GM18873 (cell line): Measurements from ENCODE around the gene DNTTIP2.
"Not testable (repeated sequence)": the region's sequence is repeated elsewhere in the genome, so short reads cannot be mapped to it uniquely, and the experiment has no call there.

ENCODE experiments used
- ATAC-seq: cut with Tn5 transposase; IDR thresholded peaks from one replicate; pipeline ENCODE4 v1.9.1; 2021; ENCODE audit warnings: mild to moderate bottlenecking, moderate library complexity, moderate number of reproducible peaks; ENCODE audit not compliant: unreplicated experiment, low FRiP score

DNTTIP2 gene

DNA sequence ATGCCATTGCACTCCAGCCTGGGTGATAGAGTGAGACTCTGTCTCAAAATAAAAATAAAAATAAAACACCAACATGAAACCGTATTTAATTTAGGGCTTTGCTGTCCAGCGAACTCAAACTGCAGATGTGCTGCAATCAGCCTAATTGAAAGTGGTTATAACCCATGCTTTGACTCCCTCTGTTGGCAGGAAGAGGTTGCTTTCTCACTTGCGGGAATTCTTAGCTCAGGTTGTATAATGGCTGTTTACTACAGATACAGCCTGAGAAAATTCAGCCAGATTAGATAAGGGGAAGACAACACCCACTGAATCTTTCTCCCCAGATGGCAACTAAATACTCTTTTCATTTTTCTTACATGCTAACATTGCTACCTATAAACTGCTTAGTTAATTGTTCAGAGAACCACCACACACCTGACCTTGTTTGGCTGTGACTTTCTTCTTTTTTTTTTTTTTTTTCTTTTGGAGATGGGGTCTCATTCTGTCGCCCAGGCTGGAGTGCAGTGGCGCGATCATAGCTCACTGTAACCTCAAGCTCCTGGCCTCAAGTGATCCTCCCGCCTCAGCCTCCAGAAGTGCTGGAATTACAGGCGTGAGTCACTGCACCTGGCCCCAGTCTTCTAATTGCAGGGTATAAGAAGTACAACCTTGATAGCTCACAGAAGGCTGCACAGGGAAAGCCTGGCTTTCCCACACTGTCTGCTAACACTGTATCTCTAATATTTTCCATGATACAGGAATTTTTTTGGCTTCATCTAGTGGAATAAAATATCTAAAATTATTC lies 34.6 kb downstream of the DNTTIP2 start:
- no peak for ATAC-seq

DNA sequence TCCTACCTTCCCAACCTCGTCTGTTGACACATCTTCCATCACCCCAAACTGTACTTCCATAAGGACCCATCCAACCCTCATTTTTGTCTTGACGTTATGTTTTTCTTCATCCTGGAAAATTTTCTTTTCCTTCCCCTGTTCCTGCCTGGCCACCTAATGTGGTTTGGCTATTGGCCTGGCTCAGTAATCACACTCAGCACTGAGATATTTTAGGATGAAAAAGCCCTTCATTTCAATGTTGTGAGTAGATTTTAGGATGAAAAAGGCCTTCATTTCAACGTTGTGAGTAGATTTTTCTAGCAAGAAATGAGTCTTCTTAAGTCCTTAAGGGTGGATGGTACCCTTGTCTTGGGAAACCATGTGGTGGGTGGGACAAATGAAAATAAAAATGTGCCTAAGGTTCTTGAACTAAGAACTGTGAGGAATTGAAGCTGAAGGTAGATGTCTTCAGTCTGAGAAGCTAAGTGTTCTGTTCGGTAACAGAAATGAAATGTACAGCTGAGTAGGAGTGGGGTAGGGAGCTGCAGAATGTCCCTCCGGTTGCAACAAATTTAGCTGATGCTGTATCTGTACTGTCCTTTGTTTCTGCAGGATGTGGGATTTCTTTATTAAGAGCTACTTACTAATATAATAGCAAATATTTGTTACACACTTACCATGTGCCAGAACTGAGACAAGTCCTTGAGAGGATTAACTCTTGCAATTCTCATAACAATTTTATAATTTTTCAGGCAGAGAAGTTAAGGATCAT lies 36.1 kb downstream of the DNTTIP2 start:
- no peak for ATAC-seq

DNA sequence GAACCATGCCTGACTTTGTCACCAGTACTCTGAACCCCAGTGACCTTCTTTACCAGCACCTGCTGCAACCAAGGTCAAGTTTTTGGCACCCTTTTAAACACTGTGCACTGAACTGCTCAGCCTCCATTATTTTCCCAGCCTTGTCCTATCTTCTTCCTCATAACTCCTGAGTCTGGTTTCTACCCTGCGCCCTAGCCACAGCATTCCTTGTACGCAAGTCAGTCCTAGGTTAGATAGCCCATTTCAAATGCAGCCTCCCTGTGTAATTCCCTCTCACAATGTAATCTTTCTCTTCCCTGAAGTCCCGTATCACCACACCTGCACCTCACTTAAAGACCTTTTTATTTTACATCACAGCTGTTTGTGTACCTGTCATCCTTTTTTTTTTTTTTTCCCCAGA lies 37.2 kb downstream of the DNTTIP2 start:
- no peak for ATAC-seq

DNA sequence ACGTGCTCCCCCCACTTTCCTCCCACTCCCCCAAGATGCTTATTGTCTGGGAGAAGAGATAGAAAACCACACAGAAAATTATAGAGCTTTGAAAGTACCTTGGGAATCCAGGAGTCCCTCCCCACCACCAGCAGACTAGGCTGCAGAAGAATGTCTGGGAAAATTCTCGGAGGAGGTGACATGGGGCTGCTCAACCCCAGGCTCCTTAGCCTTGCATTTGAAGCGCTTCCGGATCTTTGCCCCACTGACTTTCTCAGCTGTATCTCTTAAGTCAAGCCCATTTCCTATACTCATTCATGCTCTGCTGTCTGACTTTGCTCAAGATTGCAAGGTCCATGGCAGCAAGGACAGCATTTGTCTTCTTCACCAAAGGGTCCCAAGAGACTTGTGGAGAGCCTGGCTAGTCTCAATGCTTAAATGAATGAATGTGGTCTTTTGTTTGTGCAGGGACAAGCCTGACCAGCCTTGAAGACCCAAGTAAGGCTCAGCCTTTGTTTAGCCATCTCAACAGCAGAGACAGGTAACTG lies 38.0 kb downstream of the DNTTIP2 start:
- no peak for ATAC-seq

DNA sequence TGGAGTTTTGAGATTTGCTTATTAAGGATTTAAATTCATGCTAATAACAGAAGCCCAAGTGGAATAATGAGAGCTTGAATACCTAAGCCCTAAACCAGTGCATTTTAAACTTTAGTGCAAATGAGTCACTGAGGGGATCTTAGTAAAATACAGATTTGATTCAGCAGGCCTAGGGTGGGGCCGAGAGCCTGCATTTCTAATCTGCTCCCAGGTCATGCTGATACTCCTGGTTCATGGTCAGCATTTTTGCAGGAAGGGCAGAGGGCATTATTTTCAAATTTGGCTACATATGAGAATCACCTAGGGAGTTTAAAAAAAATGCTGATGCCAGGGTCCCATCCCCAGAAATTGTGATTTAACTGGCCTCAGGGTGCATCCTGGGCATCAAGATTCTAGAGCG lies 39.3 kb downstream of the DNTTIP2 start:
- ATAC-seq: no peak

DNA sequence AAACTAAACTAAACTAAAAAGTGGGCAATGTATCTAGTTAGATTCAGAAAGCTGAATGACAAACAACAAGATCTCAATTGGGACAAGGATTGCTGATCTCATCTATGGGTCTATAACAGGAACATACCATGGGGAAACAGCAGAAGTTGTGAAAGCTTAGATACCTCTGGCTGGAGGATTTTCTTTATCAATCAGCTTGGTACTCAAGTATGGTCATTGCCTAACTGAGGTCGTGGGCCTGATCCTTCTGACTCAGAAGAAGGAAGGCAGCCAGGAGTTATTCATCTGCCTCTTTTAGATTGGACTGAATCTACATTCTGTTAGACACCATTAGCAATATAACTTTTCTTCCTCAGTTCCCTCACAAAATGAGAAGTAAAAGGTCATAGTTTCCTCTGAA lies 39.7 kb downstream of the DNTTIP2 start:
- no peak for ATAC-seq

DNA sequence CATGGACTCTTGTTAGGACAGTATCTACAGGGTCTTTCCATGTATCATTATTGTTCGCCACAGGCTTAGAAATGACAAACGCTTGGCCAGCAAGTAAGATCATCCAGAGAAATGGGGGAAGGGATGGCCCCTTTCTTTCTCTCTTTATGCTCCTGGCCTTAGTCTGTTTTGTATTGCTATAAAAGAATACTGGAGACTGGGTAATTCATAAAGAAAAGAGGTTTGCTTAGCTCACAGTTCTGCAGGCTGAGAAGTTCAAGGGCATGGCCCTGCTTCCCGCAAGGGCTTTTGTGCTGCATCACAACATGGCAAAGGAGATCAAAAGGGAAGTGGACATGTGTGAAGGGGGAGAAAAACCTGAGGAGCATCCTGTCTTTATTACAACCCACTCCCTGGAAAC lies 41.0 kb downstream of the DNTTIP2 start:
- ATAC-seq: no peak

DNA sequence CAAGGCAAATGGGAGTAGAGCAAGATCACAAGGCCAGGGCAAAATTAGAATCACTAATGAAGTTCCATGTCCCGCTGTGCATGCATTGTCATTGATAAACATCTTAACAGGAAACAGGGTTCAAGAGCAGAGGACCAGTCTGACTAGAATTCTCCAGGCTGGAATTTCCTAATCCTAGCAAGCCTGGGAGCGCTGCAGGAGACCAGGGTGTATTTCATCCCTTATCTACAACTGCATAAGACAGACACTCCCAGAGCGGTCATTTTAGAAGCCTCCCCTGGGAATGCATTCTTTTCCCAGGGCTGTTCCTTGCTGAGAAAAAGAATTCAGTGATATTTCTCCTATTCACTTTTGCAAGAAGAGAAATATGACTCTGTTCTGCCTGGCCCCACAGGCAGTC lies 45.7 kb downstream of the DNTTIP2 start:
- not testable (repeated sequence) for ATAC-seq

DNA sequence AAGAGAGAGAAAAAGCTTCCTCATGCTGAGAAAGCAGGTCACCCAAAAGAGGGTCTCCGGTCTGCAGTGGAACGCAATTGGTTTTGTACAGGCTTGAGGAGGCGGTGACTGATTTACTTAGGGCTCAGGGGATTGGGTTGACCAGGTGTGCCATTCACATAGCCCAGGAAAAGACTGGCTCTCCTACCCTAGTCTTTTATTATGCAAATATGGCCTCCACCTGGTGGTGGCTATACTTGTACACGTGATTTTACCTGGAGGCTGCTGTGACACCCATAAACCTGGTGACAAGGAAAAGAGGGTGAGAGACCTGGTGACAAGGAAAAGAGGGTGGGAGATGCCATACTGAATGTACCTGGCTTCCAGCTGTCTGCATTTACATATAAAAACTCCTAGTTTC lies 49.9 kb downstream of the DNTTIP2 start:
- ATAC-seq: no peak

DNA sequence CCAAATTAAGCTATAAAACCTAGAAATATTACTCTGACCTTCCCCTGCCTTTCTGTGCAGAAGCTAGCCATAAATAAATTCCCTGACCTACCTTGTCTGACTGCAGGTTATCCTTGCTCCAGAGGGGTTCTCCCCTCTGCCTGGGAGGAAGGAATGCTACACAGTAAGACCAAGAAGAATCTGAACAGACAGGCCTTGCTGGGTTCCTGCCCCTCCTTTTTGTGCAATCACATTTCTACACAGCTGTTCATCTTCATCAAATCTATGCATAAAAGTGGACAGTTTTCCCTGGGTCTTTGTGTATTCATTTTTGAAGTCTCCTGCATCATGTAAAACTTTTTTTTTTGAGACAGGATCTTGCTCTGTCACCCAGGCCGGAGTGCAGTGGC lies 50.6 kb downstream of the DNTTIP2 start:
- ATAC-seq: no peak

DNA sequence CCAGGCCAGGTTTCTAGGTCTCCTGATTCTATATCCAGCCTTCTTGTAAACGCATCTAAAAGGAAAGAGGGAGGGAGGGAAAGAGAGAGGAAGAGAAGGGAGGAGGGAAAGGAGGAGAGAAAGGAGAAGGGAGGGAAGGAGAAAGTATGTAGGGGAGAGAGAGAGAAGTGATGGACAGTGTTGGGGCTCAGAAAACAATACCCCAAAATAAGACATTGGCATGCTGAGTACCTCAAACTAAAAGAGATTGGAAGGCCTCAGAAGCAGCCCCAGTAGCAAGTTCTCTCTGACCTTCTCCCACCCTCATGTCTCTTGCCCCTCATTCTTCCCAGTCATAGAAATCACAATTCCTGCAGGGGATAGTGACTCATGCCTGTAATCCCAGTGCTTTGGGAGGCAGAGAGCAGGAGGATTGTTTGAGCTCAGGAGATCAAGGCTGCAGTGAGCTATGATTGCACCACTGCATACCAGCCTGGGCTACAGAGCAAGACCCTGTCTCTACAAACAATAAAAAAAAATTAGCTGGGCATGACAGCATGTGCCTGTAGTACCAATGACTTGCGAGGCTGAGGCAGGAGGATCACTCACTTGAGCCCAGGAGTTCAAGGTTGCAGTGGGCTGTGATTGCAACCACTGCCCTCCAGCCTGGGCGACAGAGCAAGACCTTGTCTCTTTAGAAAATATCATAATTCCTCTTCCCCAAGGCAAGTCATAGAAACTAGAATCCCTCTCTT lies 51.2 kb downstream of the DNTTIP2 start:
- no peak for ATAC-seq

DNA sequence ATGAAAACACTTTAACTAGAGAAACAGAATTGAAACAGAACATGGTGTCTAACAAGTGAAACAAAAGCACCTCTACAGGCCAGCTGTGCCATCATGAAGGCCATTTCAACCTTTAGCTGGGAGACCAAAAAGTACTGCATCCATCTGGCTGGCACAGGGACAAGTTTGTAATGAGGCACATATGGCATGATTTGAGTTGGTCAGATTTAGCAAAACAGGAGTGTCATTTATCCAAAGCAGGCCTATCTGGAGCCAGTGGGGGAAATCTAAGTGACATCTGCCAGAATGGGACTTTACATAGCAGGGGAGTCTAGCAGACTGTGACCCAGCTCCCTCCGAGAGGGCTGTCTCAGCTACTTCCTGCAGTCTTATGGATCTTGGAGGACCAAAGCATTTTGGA lies 51.9 kb downstream of the DNTTIP2 start:
- no peak for ATAC-seq

DNA sequence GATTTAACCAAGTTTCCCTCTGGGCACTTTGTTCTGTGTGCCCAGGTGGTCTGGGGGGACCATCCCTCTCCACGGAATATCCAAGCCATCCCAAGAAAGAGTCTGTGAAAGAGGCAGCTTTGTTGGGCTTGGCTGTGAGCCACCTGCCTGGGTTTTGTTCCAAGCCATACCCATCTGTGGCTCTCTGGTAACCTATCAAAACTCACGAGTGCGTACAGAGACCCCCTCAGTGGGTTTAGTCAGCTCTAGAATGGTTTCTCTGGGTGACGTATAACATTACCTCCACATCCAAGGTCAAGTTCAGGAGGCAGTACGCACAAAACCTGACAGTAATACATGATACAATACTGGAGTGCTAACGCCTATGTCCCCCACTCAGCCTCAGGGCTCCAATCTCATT lies 54.2 kb downstream of the DNTTIP2 start:
- ATAC-seq: no peak

DNA sequence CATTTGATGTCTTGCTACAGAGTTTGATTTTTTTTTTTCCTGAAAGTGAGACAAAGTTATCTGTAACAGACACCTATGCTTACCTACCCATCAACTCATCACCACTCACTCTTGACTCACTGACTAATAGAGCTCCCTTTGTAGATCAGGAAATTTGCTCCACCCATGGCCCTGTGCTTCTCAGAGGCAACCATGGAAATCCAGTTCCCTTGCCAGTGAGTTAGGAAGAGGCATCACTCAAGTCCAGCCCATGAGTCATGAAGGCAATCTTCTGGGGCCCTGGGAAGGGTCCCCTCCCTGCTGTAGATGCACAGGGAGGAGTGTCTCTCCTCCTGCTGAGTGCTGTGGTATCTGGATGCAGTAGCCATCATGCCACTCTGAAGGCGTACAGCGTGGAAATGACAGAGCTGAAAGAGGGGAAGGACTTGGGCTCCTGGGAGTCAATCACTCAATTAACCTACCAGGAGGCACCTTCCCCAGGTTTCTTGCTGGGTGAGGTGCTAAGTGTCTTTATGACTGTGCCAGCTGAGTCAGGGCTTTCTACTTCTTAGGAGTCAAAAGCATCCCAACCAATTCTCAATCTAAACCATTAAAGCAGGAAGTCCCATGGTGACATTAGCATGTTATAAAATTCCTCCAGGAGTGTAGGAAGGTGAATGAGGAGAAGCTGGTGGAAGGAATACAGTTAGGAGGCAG lies 56.1 kb downstream of the DNTTIP2 start:
- ATAC-seq: no peak

DNA sequence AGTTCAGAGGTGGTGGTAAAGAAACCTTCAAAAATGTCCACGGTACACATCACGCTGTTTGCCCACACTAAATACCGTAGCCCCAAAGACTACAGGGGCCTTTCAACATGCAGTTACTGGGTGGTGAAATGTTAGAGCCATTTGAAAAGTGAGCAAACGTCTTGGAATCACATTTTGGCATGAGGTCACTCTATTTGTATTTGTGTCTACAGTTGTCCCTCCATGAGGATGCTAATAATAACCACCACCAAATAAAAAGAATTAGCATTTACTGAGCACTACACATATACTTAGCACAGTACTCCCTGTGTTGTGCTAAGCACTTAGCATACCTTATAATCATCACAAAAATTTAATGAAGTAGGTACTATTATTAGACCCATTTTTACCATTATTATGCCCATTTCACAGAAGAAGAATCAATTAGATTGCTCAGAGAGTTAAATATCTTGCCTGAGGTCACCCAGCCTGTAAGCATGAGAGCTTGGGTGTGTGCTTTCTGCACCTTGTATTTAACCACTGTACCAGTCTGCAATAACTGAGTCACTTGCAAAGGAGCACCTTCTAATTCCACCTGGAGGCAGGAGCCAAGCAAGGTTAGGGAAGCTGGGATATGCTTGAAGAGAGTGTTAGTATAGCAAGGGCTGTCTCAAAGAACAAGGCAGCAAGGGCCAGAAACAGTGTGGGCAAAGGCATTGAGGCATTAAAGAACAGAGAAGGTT lies 57.4 kb downstream of the DNTTIP2 start:
- no peak for ATAC-seq

DNA sequence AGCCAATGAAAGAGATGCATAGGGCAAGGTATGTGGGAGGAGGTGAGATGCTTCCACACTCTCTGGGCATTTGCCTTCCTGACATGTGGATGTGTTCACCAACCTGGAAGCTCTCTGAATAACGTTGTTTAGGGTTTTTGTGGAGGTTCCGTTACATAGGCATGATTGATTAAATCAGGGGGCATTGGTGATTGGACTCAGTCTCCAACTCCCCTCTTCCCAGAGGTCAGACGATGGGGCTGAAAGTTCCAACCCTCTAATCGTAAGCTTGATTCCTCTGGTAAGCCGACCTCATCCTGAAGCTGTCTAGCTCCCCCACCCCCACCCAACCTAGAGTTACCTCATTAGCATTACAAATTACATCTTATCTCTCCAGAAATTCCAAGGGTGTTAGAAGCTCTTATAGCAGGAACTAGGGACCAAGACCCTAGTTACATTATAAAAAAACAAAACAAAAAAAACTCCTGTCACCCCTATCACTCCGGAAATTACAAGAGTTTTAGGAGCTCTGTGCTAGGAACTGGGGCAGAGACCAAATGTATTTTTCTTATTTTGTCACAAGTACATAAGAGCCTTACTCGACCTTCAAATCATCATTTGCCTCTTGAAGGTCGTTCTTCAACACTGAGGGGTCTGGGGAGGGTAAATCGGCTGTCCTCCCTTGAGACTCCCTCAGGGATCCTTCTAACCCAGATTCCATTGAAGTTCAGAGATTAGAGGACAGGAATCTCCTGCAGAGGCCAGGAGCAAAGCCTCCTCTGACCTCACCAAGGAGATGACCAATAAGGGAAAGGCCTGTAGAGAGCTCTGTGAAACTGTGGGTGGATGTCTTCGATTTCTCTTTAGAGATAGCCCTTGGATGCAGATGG lies 58.2 kb downstream of the DNTTIP2 start:
- no peak for ATAC-seq

DNA sequence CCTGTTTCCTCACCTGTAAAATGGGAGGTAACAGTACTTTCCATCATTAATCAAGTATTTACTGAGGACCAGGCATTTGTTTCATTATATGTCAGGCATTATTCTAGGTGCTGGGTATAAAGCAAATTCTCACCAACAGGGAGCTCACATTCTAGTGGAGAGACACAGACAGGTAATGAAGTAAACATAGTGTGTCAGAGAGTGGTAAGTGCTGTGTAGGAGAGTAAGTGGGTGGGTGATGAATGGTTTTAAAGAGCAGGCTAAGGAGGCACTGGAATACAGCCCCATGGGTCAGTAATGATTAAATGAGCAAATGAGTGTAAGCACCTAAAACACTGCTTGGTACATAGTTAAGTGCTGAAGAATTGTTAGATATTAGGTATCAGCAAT lies 60.4 kb downstream of the DNTTIP2 start:
- no peak for ATAC-seq

DNA sequence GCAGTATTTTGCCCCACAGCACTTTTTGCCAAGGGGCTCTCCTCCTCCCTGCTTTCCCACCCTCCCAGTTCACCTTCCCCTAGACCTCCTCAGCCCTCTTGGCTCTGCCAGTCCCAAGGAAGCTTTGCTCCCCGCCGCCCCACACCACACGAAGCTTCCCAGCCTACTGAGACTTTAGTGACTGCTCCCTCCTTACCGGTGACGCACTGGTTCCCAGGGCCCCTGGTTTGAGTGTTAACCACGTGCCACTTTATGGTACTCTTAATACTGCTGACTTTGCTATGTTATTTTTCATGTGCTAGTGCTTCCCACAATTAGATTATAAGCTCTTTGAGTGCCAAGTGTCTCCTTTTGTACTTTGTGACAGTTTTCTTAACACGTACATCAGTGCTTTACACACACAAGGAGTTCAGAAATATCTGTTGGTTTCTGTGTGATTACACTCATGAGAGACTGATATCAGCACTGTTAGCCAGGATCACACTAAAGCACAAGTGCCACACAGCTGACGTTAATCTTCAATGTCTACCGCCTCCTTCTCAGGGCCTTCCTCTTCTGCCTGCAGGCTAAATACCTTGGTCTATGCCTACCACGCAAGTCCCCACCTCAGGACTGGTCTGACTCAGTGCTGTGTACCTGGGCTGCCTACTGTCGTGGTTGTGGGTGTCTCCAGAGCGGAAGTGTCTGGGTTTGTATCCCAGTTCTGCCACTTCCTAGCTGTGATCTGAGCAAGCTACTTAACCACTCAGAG lies 61.0 kb downstream of the DNTTIP2 start:
- ATAC-seq: no peak
